Middle frontal gyrus (tissue), 1 donor: ENCODE measurements around the gene SLC35B1.
"Not testable (repeated sequence)": the region's sequence is repeated elsewhere in the genome, so short reads cannot be mapped to it uniquely, and the experiment has no call there.

Source experiments
- DNase-seq: peaks from one replicate; pipeline ENCODE4 v3.0.0-alpha.2; 2015; ENCODE audit warnings: low spot score; ENCODE audit errors: extremely low spot score

Gene SLC35B1

DNA sequence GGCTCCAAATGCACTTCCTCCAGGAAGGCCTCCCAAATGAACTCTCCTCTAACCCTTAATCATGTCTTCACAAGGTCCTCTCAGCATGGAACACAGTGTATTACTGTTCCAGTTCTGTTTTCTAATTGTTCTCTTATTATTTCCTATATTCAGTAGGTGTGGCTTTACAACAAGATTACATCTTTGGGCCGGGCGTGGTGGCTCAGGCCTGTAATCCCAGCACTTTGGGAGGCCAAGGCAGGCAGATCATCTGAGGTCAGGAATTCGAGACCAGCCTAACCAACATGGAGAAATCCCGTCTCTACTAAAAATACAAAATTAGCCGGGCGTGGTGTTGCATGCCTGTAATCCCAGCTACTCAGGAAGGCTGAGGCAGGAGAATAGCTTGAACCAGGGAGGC, 34.1 kb downstream of the SLC35B1 start:
- DNase-seq: not testable (repeated sequence)

DNA sequence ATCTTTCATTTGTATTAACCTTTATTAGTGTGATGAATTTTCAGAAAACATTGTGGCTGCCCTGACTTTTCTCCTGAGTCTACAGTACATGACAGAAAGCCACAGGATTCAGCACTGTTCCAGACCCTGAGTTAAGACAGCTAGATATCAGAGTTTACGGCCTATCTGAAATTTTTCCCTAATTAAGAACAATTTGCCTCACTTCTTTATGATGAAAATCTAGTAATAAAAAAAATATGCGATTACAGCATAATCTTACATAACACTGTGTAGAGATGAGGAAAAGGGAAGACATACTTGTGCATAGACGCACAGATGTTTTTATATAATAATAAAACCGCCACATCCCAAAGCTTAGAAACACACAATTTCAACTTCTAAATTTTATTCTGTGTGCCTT, 37.1 kb downstream of the SLC35B1 start:
- no peak for DNase-seq

DNA sequence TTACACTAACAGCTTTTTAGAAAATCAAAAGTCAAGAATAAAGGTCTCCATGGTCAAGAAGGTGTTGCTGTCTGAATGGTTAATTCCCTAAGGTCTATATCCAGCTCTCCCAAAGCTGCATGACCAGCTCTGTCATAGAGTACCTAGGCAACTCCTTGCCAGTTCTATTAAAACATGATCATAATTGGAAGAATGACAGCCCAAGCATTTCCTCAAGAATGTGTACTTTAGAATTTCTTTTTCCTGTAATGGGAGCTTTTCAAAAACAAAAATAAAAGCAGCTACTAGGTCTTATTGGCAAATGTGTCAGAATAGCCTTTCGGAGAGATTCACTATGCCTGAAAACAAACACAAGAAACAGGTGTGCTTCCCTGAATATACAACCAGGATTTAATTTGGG, 37.8 kb downstream of the SLC35B1 start:
- no peak for DNase-seq

DNA sequence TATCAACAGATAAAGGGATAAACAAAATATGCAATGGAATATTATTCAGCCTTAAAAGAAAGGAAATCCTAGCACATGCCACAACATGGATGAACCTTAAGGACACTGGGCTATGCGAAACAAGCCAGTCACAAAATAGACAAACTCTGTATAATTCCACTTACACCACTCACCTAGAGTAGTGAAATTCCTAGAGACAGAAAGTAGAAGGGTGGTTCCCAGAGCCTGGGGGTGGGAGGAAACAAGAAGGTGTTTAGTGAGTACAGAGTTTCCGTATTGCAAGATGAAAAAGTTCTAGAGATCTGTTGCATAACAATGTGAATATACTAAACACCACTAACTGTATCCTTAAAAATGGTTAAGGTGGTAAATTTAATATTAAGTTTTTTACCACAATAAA, 39.9 kb downstream of the SLC35B1 start:
- no peak for DNase-seq

DNA sequence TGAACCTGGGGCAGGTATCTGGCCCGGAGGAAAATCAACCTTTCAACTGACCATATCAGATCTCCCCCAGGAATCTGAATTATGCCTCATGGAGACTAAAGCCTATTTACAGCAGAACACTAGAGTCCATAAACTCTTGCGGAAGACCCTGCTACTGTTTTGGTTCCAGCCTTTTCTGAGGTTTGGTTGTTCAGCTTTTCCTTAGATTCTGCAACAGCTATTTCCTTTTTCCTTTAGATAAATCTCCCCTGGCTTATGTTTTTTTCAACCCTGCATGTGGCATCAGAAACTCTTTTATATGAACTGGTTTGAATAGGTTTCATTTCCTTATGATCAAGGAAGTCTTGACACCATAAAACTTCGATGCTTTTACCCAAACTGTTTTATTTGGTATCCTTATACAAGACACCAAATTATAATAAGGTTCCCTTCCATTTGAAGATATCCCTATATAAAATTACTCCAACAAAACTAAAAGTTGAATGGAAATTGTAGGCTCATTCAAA, 43.0 kb downstream of the SLC35B1 start:
- DNase-seq: no peak

DNA sequence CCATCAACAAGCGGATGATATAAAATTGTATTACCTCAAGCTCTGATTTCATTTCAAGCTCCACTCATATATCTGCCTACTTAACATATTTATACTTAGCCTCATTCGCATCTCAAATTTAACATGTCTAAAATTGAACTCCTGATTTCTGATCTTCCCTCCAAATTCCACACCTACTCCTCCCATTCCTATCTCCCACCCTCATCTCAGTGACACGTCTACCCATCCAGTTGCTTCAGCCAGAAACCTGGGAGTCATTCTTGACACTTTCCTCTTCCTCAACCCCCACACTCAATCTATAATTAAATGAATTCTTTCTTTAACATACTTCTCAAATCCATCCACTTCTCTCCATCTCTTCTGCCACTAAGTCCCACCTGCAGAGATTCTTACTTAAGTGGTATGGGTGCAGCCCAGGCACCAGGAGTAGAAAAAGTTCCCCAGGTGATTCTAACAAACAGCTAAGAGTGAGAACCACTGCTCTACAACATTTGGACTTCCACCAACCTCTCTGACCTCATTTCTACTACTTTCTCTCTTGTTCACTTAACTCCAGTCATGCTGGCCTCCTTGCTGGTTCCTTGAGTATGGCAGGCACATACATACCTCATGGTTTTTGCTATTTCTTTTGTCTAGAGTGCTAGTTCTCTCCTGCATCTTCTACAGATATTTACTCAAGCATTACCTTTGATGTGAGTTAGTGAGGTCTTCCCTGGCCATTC, 47.9 kb downstream of the SLC35B1 start:
- DNase-seq: no peak

DNA sequence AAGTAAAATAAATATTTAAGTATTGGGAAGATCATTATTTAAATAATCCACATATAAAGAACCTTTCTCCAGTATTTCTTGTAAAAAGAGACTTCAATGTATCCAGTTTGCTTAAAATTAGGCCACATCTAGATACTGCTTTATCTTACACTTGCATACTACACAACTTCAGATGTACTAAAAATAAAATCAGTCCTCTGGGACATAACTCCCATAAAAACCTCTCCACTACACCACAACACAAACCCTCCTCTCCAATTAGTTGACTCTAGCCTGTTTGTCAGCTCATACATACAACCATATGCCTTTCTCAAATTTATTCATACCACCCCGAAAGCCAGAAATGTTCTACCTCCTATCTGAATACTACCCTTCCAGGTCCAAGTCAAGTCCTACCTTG, 51.5 kb downstream of the SLC35B1 start:
- no peak for DNase-seq
